IPS-18c (cell line): ENCODE data around the gene LDHB.
"Not testable (repeated sequence)": the region's sequence is repeated elsewhere in the genome, so short reads cannot be mapped to it uniquely, and the experiment has no call there.

Experiments used
- H3K4me3 ChIP-seq: 2 replicates; pipeline ENCODE4 v1.7.0; 2013; ENCODE audit warnings: low read depth, mild to moderate bottlenecking, low read length, moderate library complexity; ENCODE audit not compliant: insufficient read depth
- H3K9me3 ChIP-seq: one replicate; pipeline ENCODE4 v1.6.1; 2013; ENCODE audit warnings: mild to moderate bottlenecking, low read length, moderate library complexity; ENCODE audit not compliant: control insufficient read depth, insufficient read depth

The LDHB gene

GRCh38 chr12:21595356-21595755, 62.3 kb downstream of the LDHB start:
- H3K9me3 ChIP-seq, H3K4me3 ChIP-seq: not testable (repeated sequence)

DNA sequence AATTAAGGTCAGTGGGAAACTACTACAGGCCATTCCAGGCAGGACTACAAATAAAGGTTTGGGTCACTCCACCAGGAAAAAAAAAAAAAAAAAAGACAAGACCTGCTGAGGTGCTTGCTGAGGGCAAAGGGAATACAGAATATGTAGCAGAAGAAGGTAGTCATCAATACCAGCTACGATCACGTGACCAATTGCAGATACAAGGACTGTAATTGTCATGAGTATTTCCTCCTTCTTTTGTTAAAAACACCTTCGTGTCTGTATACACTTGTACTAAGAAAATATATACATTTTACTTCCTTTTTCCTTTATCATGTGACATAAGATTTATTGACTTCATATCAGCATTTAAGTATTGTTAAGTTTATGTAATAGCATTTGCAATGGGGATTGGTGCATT, 72.2 kb downstream of the LDHB start:
- Histone ChIP-seq H3K9me3 (no peaks in the 10 kb centered on the region), H3K4me3 (no peak overlapping the region)
